ENCODE measurements around the gene GFPT1. TPM values are rescaled to one million over a fixed set of nuclear protein-coding genes. Genes with fewer than 3 reads are reported as not detected.
A peak's percentile ranks its signal among the peaks of the same experiment; 100 is the strongest.

GFPT1 gene
- total and polyA plus RNA-seq, 12 donors, result 5.0 to 90.3 (median 60.5) TPM

GRCh38 chr2:69390001-69390400 lies 3.0 kb upstream of the GFPT1 start:
- Histone ChIP-seq H3K4me1 (peaks cover 0 to 33% (median 17%) of the 10 kb centered on the region in 9 donors), H3K27me3 (no peaks in the 10 kb centered on the region), H3K27ac (no peak overlapping the region), H3K9me3 (no peaks in the 10 kb centered on the region), H3K36me3 (peaks cover 0 to 21% (median 11%) of the 10 kb centered on the region in 9 donors), H3K4me3 (no peak overlapping the region)
- ATAC-seq, result no peak
- DNase-seq, result no peak
- WGBS, 2 donors, result 84 to 88% methylated on average over 3 of the region's 3 CpGs
- no peak for TF ChIP-seq CTCF (IDR thresholded peaks at IDR 0.05)
- intact Hi-C loops (cut with DNase I), result no loop called here

GRCh38 chr2:69389271-69389670 lies 2.2 kb upstream of the GFPT1 start:
- H3K36me3 ChIP-seq, result peaks cover 0 to 14% (median 5%) of the 10 kb centered on the region in 9 donors
- H3K27ac ChIP-seq, result no peak overlapping the region
- peaks cover 0 to 40% (median 18%) of the 10 kb centered on the region in 9 donors for H3K4me1 ChIP-seq
- no peaks in the 10 kb centered on the region for H3K9me3 ChIP-seq
- ATAC-seq (no peak), DNase-seq (no peak)
- 93 to 99% methylated on average over 3 of the region's 3 CpGs for WGBS, 2 donors
- intact Hi-C loops (cut with DNase I), result loop anchor here in 2 of 10 donors (5.0 to 10.0 kb wide), 2 partner anchors 48 to 326 kb away; partner anchors contain the start of gene NFU1 (in 2 of the 2)
- no peak overlapping the region for H3K4me3 ChIP-seq
- no peaks in the 10 kb centered on the region for H3K27me3 ChIP-seq
- TF ChIP-seq CTCF (IDR thresholded peaks at IDR 0.05), result no peak

- peak in 1 of 8 donors; percentile 2 for ATAC-seq
- Histone ChIP-seq H3K9me3 (no peaks in the 10 kb centered on the region), H3K27ac (peak overlapping the region in 9 of 10 donors; percentile 57 to 92 (median 84)), H3K4me1 (peaks cover 0 to 53% (median 31%) of the 10 kb centered on the region in 9 donors), H3K36me3 (peaks cover 0 to under 1% (median 0%) of the 10 kb centered on the region in 9 donors), H3K4me3 (peak overlapping the region; percentile 16 to 96 (median 88)), H3K27me3 (no peaks in the 10 kb centered on the region)
- 65 to 67% methylated on average over 14 of the region's 14 CpGs for WGBS, 2 donors
- DNase-seq, result peak in 1 of 2 donors; percentile 11
- intact Hi-C loops (cut with DNase I), result loop anchor here in 2 of 10 donors (5.0 to 10.0 kb wide), 2 partner anchors 49 to 327 kb away; partner anchors contain the start of gene NFU1 (in 2 of the 2)
- TF ChIP-seq CTCF (IDR thresholded peaks at IDR 0.05), result no peak
Observed at GRCh38 chr2:69387770-69388481, 899 bp upstream of the GFPT1 start.

GRCh38 chr2:69386360-69386759 lies 667 bp downstream of the GFPT1 start:
- DNase-seq (no peak), ATAC-seq (no peak)
- Histone ChIP-seq H3K27ac (peak overlapping the region in 9 of 10 donors; percentile 54 to 92 (median 87)), H3K4me1 (peaks cover 0 to 67% (median 36%) of the 10 kb centered on the region in 9 donors), H3K27me3 (no peaks in the 10 kb centered on the region), H3K36me3 (no peaks in the 10 kb centered on the region), H3K9me3 (no peaks in the 10 kb centered on the region), H3K4me3 (peak overlapping the region; percentile 84 to 96 (median 88))
- TF ChIP-seq CTCF (IDR thresholded peaks at IDR 0.05), result no peak
- intact Hi-C loops (cut with DNase I), result loop anchor here in 2 of 10 donors (5.0 to 10.0 kb wide), 2 partner anchors 51 to 328 kb away; partner anchors contain the start of gene NFU1 (in 2 of the 2)
- WGBS, 2 donors, result 10 to 12% methylated on average over 6 of the region's 6 CpGs

Data from heart right ventricle (tissue), 16 donors.